CD4-positive, alpha-beta T cell (primary cell): ENCODE results near the gene HIVEP3. TPM values are rescaled to one million over a fixed set of nuclear protein-coding genes. Genes with fewer than 3 reads are reported as not detected.

Source experiments
- ATAC-seq: fragments of 200-7000 bp; cut with Tn5 transposase; one replicate; pipeline ENCODE4 v1.10.0; 2022; ENCODE audit warnings: mild to moderate bottlenecking; ENCODE audit not compliant: poor library complexity
- CTCF ChIA-PET: fragments of 350-600 bp; sonication (Branson Sonifier 250); formaldehyde crosslinking; loops from one replicate; lab custom pipeline; 2021; ENCODE audit warnings: antibody characterized with exemption, inconsistent platforms; lab: Charles Lee
- POLR2A ChIA-PET: fragments of 350-600 bp; sonication (Branson Sonifier 250); formaldehyde crosslinking; loops from one replicate; lab custom pipeline; 2021; ENCODE audit warnings: antibody characterized with exemption, inconsistent platforms; lab: Charles Lee
- DNase-seq, 14 experiments: peaks; one replicate each; pipeline ENCODE4 v3.0.0-alpha.2; 2013 to 2020; ENCODE audit warnings: mixed read lengths in 2 of 14
- H3K27ac ChIP-seq, 2 donors: one replicate each; pipeline versions ENCODE4 v1.5.1 to v1.7.0; 2013; ENCODE audit warnings: low read length in 2 of 2, low read depth in 1 of 2, mild to moderate bottlenecking in 1 of 2
- H3K27me3 ChIP-seq, 2 experiments: 1 replicate in 1 of 2; 2 replicates in 1 of 2; pipeline versions ENCODE4 v1.6.1 to v1.7.0; 2013; ENCODE audit warnings: low read length in 2 of 2, control low read depth in 1 of 2, mild to moderate bottlenecking in 1 of 2, moderate library complexity in 1 of 2; ENCODE audit not compliant: insufficient read depth in 2 of 2, control insufficient read depth in 1 of 2
- H3K36me3 ChIP-seq: one replicate; pipeline ENCODE4 v1.6.1; 2013; ENCODE audit warnings: low read length, control low read depth; ENCODE audit not compliant: insufficient read depth
- H3K4me1 ChIP-seq: one replicate; pipeline ENCODE4 v1.6.1; 2013; ENCODE audit warnings: low read length, control low read depth; ENCODE audit not compliant: insufficient read depth
- H3K4me3 ChIP-seq: one replicate; pipeline ENCODE4 v1.5.1; 2013; ENCODE audit warnings: mild to moderate bottlenecking, low read length, moderate library complexity
- H3K9me3 ChIP-seq, 2 experiments: 1 replicate in 1 of 2; 2 replicates in 1 of 2; pipeline versions ENCODE4 v1.6.1 to v1.7.0; 2013; ENCODE audit warnings: low read length in 2 of 2, mild to moderate bottlenecking in 2 of 2, control low read depth in 1 of 2, moderate library complexity in 1 of 2; ENCODE audit not compliant: control insufficient read depth in 1 of 2, insufficient read depth in 1 of 2
- H3K27ac Mint-ChIP-seq: one replicate; pipeline ENCODE4 v1.8.0; 2020; ENCODE audit warnings: mixed read lengths
- H3K27me3 Mint-ChIP-seq: one replicate; pipeline ENCODE4 v1.8.0; 2021; ENCODE audit warnings: mixed read lengths
- H3K36me3 Mint-ChIP-seq: one replicate; pipeline ENCODE4 v1.8.0; 2021; ENCODE audit warnings: low read depth, mixed read lengths
- H3K4me1 Mint-ChIP-seq: one replicate; pipeline ENCODE4 v1.8.0; 2021; ENCODE audit warnings: low read depth, mixed read lengths
- H3K4me3 Mint-ChIP-seq: one replicate; pipeline ENCODE4 v1.8.0; 2020; ENCODE audit warnings: mild to moderate bottlenecking, mixed read lengths
- H3K9me3 Mint-ChIP-seq: one replicate; pipeline ENCODE4 v1.8.0; 2020; ENCODE audit warnings: mixed read lengths
- CTCF ChIP-seq: fragments of 200-600 bp; IDR thresholded peaks from one replicate; pipeline ENCODE4 v1.8.0; 2022; ENCODE audit warnings: antibody characterized with exemption, mild to moderate bottlenecking
- intact Hi-C, 2 experiments: fragments of 100-400 bp; cut with DNase I in 1 of 2; cut with micrococcal nuclease in 1 of 2; formaldehyde crosslinking; loops; one replicate each; pipeline versions ENCODE4 v1.15.1 to v1.9.0; 2023 to 2025; cut with DNase I, micrococcal nuclease
- total RNA-seq, 174 experiments: library from RNA in 2 of 174; stranded (reverse) in 2 of 174; gene quantifications; one replicate each; pipeline ENCODE4 v1.2.3 and lab custom pipeline; 2021 to 2026

HIVEP3 gene
- total RNA-seq, 2 experiments from 2014 or later: 5.1 to 5.4 TPM

- H3K36me3 Mint-ChIP-seq: no peaks in the 10 kb centered on the region
- peak overlapping the region; percentile 67 for H3K27ac Mint-ChIP-seq
- no peak for TF ChIP-seq CTCF
- peak overlapping the region; percentile 40 for H3K4me3 Mint-ChIP-seq
- no peaks in the 10 kb centered on the region for H3K9me3 Mint-ChIP-seq
- CTCF ChIA-PET: interaction anchor here (0.6 to 1.2 kb wide), 2 partner anchors 8 to 12 kb away, joined by 3 read pairs; no protein-coding TSS in a partner anchor
- Histone ChIP-seq H3K9me3 (no peaks in the 10 kb centered on the region), H3K27me3 (no peaks in the 10 kb centered on the region), H3K4me1 (peaks cover 90% of the 10 kb centered on the region), H3K4me3 (no peak overlapping the region), H3K27ac (peak overlapping the region; percentile 38), H3K36me3 (no peaks in the 10 kb centered on the region)
- POLR2A ChIA-PET: interaction anchor here (8.0 kb wide), 1 partner anchor 6 kb away, joined by 65 read pairs; no protein-coding TSS in a partner anchor
- H3K27me3 Mint-ChIP-seq: no peaks in the 10 kb centered on the region
- DNase-seq (no peak), ATAC-seq (no peak)
- intact Hi-C loops: loop anchor here in 1 of 2 experiments (10.0 kb wide), 1 partner anchor 301 kb away; the partner anchor contains the start of gene FOXO6
- H3K4me1 Mint-ChIP-seq: peaks cover 77% of the 10 kb centered on the region
Observed at GRCh38 chr1:41665962-41666917, 252.5 kb downstream of the HIVEP3 start.

- Mint-ChIP-seq H3K27ac (peak overlapping the region; percentile 67), H3K4me1 (peaks cover 83% of the 10 kb centered on the region), H3K27me3 (no peaks in the 10 kb centered on the region), H3K36me3 (no peaks in the 10 kb centered on the region), H3K9me3 (no peaks in the 10 kb centered on the region), H3K4me3 (peak overlapping the region; percentile 49)
- intact Hi-C loops: loop anchor here in 1 of 2 experiments (5.0 to 10.0 kb wide), 2 partner anchors 82 to 300 kb away; partner anchors contain the start of gene FOXO6
- Histone ChIP-seq H3K9me3 (no peaks in the 10 kb centered on the region), H3K4me3 (no peak overlapping the region), H3K36me3 (no peaks in the 10 kb centered on the region), H3K27ac (peak overlapping the region in 1 of 2 donors; percentile 32), H3K27me3 (no peaks in the 10 kb centered on the region), H3K4me1 (peaks cover 90% of the 10 kb centered on the region)
- no peak for TF ChIP-seq CTCF
- CTCF ChIA-PET: no interaction called here
- DNase-seq: no peak
- no peak for ATAC-seq
- POLR2A ChIA-PET: interaction anchor here (8.0 kb wide), 1 partner anchor 8 kb away, joined by 65 read pairs; no protein-coding TSS in a partner anchor
Observed at GRCh38 chr1:41664861-41665640, 253.7 kb downstream of the HIVEP3 start.
